Hematopoietic multipotent progenitor cell treated with erythropoietin and hydrocortisone succinate and interleukin-3 and kit ligand, for 17 days (in vitro differentiated cells): Measurements from ENCODE around the gene KCP.

ENCODE experiments used
- DNase-seq: peaks from one replicate; pipeline ENCODE4 v3.0.0-alpha.2; 2015; ENCODE audit warnings: low spot score

The KCP gene

DNA sequence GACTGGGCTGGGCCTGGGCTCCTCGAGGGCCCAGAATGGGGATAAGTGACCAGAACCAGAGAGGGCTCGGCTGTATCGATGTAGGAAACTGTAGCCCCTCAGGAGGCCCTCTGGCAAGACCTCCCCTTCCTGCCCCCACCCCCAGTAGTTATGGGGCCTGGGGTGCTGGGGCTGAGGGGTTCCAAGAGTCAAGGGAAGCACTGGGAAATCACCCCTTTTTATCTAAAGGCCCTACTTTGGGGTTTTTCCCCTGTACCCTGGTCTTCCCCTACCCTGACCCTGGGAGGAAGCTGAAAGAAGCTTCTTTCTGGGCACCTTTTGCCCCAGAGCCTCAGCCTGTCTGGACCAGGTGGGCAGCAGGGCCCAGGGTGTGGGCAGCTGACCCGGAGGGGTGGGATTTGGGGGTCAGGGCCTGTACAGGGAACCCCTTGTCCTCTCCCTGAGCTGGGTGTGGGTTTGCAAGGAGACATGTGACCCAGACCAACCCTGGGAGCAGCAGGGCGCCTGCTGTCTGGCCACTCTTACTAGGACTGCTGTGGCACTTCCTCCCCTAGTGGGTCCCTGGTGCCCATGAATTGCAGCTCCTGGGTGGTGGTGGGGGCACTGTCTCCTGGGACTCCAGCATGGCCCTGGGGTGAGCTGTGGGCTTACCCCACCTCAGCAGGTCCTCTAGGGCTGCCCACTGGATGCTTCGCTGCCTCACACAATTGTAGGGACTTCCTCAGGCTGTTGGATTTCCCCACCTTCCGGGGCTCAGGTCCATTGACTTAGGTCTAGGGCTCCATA, 28.8 kb upstream of the KCP start:
- no peak for DNase-seq

GRCh38 chr7:128938544-128939074, 28.1 kb upstream of the KCP start:
- DNase-seq, result no peak

DNA sequence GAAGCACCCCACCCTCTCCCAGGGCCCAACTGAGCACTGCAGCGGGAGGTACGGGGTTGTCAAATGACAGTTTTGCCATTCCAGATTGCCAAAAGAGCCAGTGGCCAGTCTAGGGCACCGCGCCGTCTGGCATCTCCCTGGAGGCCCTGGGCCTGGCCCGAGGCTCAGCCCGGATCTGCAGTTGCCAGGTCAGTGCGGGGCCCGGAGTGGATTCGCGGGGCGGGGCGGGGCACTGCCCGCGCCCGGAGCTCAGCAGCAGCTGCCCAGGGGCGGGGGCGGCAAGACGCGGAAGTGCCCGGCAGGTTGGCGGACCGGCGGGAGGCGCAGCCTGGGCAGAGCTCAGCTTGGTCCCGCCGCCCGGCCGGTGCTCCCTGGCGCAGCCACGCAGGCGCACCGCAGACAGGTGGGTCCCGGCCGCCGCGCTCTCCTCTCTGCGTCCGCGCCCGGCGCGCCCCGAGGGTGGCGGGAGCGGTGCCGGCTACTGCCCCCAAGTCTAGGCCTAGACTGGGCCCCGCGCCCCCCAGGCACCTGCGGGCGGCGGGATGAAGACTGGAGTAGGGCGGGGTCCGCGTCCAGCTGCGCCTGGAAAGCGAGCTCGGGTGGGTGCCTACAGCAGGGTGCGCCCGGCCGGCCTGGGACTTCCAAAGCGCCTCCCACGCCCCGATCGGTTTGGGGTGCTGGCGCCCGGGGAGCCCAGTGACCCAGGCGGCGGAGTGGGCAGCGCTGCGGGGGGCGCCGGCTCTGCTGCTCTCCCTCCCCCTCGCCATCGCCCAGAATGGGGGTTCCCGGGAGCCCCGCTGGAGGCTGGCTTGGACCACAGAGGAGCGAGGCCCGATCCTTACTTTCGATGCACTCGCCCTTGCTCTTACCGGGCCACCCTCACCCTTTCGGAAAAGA, 27.4 kb upstream of the KCP start, which contains the start of gene IRF5:
IRF5 (plus strand) TSS at position 281 of the 897 bp plus-strand sequence. CDS start 4,155 bp downstream, outside the sequence.
- DNase-seq, result no peak

DNA sequence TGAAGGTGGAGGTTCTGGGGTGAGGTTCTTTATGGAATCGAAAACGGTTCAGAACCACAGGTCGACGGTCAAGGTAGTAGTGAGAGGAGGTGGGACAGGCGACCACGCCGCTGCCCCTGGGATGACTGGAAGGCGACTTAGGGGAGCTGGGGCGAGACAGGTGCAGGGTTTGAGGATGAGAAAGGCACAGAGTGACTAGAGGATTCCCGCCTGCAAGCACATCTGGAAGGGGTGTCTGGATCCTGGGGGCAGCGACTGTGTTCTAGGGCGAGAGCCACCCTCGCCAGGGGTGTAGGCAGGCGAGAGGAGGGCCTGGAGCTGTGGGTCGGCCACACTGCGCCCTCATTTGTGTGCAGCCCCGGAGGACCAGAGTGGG, 26.8 kb upstream of the KCP start:
- no peak for DNase-seq

GRCh38 chr7:128936798-128937197, 26.3 kb upstream of the KCP start:
- DNase-seq, result no peak

DNA sequence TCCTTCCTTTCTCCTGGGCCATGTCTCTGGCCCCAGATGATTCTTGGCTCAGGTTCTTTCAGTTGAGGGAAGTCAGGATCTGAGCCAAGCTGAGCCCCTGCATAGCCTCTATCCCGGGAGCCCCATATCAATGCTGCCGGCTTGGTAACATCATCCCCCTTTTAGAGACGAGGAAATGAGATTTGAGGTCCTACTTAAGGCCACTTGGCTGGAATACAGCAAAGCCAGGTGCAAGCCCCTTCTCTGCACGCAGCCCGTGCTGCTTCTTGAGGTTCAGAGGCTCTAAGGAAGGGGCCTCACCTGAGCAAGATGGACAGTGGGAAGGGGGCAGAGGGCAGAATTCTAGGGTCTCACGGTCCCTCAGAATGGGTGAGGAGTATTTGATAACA, 24.8 kb upstream of the KCP start:
- DNase-seq, result no peak

- DNase-seq, result no peak
These were observed 24.1 kb upstream of the KCP start for GRCh38 chr7:128934361-128935341.

DNA sequence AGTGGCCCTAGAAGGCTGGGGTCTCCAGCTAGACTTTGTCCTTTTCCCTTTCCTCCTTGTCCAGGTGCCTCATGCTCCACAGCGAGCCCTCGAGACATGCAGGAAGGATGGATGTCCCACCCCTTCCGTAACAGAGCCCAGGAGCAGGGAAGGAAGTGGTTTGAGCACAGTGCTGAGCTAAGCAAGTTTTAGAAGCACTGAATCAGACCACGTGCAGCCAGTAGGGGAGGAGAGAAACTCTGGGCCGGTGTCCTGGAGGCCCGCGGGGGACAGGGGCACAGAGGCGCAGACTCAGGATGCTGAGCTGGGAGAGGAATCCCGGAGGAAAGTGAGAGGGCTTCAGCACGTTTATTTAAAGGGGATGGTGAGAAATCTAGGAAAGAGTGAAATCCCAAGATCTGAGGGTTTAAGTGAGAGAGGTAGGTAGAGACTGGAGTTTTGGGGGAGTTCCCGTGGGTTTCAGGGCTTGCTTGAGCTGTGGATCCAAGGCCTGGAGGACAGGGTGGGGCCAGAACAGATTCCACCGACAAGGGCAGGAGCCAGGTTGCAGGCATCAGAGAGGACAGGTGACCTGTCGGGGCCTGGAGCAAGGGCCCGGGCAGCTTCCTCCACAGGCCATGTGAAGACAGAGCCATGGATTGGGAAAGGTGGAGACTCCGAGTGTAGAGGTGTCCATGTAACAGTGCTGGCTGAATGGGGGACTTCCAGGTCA, 22.8 kb upstream of the KCP start:
- no peak for DNase-seq

DNA sequence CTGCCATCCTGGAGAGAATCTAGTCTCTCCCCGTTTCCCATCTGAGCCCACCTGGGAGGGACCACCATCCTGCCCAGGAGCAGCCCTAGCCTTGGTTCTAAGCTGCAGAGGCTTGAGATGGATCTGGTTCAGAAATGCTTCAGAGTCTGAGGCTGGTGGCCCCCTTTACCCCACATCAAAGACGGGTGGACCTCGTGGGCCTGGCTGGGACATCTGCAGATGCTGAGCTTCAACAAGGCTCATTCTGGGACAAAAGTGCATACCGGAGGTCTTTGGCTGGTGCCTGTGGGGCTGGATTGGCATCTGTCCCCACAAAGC, 22.3 kb upstream of the KCP start:
- DNase-seq, result no peak

- no peak for DNase-seq
These were observed 21.7 kb upstream of the KCP start for GRCh38 chr7:128931965-128932861.

- DNase-seq, result no peak
These were observed 20.8 kb upstream of the KCP start for GRCh38 chr7:128931190-128931798.

- DNase-seq, result no peak
These were observed 18.6 kb upstream of the KCP start for GRCh38 chr7:128928882-128929788.

DNA sequence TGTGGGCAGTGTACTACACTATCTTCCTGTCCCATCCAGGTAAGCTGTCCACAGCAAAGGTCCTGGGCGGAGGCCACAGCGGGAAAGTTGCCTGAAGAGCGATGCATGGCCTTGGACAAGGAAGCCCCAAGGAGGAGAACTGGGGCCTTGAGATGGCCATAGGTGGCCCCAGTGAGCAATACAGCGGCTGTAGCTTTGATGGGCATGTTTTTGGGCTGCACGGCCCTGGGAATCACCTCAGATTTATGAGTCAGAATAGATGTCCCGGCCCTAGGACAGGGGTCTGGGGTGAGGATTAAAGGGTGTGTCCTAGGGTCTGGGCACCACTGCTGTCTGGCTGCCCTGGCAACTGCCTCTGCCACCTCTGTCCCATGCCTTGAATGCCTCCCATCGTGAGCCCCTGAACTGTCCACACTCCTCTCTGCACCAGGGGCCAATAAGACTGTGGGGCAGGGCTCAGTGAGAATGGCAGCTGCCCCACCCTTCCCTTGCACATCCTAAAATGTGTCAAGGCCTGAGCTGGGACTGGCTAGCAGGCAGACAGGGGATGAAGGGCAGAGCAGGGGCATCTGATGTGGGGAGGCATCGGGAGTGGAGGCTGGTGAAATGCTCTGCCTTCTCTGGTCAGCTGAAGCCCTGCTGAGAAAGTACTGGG, 17.8 kb upstream of the KCP start:
- no peak for DNase-seq

DNA sequence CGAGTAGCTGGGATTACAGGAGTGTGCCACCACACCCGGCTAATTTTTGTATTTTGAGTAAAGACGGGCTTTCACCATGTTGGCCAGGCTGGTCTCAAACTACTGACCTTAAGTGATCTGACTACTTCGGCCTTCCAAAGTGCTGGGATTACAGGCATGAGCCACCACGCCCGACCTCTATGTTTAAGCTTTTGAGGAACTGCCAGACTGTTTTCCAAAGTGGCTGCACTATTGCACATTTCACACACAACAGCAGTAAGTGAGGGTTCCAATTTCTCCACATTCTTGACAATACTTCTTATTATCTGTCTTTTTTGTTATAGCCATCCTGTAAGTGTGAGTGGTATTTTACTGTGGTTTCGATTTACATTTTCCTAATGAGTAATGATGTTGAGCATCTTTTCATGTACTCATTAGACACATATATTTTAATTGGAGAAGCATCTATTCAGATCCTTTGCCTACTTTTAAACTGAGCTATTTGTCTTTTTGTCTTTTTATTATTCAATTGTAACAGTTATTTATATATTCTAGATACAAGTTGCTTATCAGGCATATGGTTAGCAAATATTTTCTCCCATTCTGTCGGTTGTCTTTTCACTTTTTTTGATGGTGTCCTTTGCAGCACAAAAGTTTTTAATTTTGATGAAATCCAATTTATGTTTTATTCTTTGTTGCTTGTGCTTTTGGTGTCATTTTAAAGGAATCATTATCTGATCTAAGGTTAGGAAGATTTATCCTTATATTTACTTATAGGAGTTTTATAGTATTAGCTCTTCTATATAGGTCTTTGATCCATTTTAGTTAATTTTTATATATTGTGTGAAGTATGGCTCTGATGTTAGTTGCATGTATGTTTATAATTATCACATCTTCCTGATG, 14.4 kb upstream of the KCP start:
- no peak for DNase-seq

DNA sequence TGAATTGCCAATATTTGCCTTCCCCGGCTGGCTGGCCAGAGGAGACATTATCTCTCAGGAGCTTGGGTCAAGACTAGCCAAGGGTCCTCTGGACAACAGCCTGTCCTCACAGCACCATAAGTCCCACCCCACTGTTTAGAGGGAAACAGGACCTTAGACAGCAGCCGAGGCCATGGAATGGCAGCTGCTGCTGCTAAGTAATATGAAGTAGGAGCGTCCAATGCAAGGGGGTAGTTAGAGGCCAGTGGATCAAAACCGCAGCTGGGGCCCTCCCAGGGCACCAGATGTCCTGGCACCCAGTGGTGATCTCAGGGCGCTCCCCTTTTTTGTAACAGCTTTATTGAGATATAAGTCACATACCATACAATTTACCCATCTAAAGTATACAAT, 12.9 kb upstream of the KCP start:
- DNase-seq, result no peak

GRCh38 chr7:128922496-128923410, 12.2 kb upstream of the KCP start:
- DNase-seq, result no peak
